HepG2 (cell line): ENCODE results near the gene CRYAA. TPM values are rescaled to one million over a fixed set of nuclear protein-coding genes. Genes with fewer than 3 reads are reported as not detected.
A peak's percentile ranks its signal among the peaks of the same experiment; 100 is the strongest.

ENCODE experiments used
- ELF3 ChIP-seq: IDR thresholded peaks from 2 replicates; pipeline ENCODE4 v1.6.1; 2016; ENCODE audit warnings: missing genetic modification reagents, missing compliant biosample characterization
- KLF15 ChIP-seq: sonication (generic); formaldehyde crosslinking; IDR thresholded peaks from 2 replicates; pipeline ENCODE4 v1.8.1; 2023; ENCODE audit warnings: borderline replicate concordance, mild to moderate bottlenecking, inconsistent platforms, missing genetic modification reagents, mixed read lengths
- NR3C1 ChIP-seq: sonication (generic); formaldehyde crosslinking; IDR thresholded peaks from 2 replicates; pipeline ENCODE4 v1.4.0; 2020; ENCODE audit warnings: missing genetic modification reagents
- SPEN ChIP-seq: sonication (generic); formaldehyde crosslinking; IDR thresholded peaks from 2 replicates; pipeline ENCODE4 v1.5.1; 2020; ENCODE audit warnings: low read depth, mild to moderate bottlenecking, missing genetic modification reagents
- ZC3H4 ChIP-seq: sonication (generic); formaldehyde crosslinking; IDR thresholded peaks from 2 replicates; pipeline ENCODE4 v1.4.0; 2020; ENCODE audit warnings: missing genetic modification reagents, borderline replicate concordance
- ZFP37 ChIP-seq: sonication (generic); formaldehyde crosslinking; IDR thresholded peaks from 2 replicates; pipeline ENCODE4 v1.4.0; 2020; ENCODE audit warnings: missing genetic modification reagents, borderline replicate concordance
- ZKSCAN8 ChIP-seq: IDR thresholded peaks from 2 replicates; pipeline ENCODE4 v1.6.1; 2016; ENCODE audit warnings: borderline replicate concordance, missing genetic modification reagents, missing compliant biosample characterization
- ZNF136 ChIP-seq: sonication (generic); formaldehyde crosslinking; IDR thresholded peaks from 2 replicates; pipeline ENCODE4 v1.8.1; 2022; ENCODE audit warnings: low read depth, mild to moderate bottlenecking, moderate library complexity, missing genetic modification reagents
- ZNF235 ChIP-seq: sonication (generic); formaldehyde crosslinking; IDR thresholded peaks from 2 replicates; pipeline ENCODE4 v1.8.1; 2023; ENCODE audit warnings: mild to moderate bottlenecking, missing genetic modification reagents, borderline replicate concordance
- ZNF614 ChIP-seq: IDR thresholded peaks from 2 replicates; pipeline ENCODE4 v1.6.1; 2018; ENCODE audit warnings: missing biosample characterization, missing genetic modification reagents, inconsistent platforms, borderline replicate concordance
- ZNF788 ChIP-seq: sonication (generic); formaldehyde crosslinking; IDR thresholded peaks from 2 replicates; pipeline ENCODE4 v1.5.0; 2020; ENCODE audit warnings: mild to moderate bottlenecking, missing genetic modification reagents, borderline replicate concordance
- ZSCAN29 ChIP-seq: sonication (generic); formaldehyde crosslinking; conservative IDR thresholded peaks from 2 replicates; pipeline ENCODE4 v1.4.0; 2020; ENCODE audit warnings: mild to moderate bottlenecking, missing genetic modification reagents
- polyA plus RNA-seq, 8 experiments: library from polyadenylated mRNA; depleted of rRNA in 3 of 8; stranded (reverse) in 7 of 8; unstranded in 1 of 8; fragments of >200 nt; fragmentation: Illumina TruSeq in 4 of 8; extraction: Trizol in 4 of 8; gene quantifications; 2 replicates each; pipeline versions ENCODE4 v1.2.1 to v1.2.3, GENCODE V29; 2011 to 2016; ENCODE audit warnings: low read depth in 4 of 8, missing spikeins in 1 of 8, mixed read lengths in 1 of 8; ENCODE audit not compliant: insufficient read depth in 1 of 8
- total RNA-seq, 5 experiments: library from RNA; depleted of rRNA; stranded (reverse); fragments of >200 nt; fragmentation: Illumina TruSeq; extraction: Trizol; gene quantifications; 2 replicates each; pipeline ENCODE4 v1.2.3, GENCODE V29; 2016; ENCODE audit warnings: low read depth in 1 of 5
- TF ChIP-seq, protein P1 (sequence below): sonication (generic); formaldehyde crosslinking; IDR thresholded peaks from 2 replicates; pipeline ENCODE4 v1.4.0; 2020; ENCODE audit warnings: missing genetic modification reagents, mild to moderate bottlenecking, borderline replicate concordance
- TF ChIP-seq, protein P2 (sequence below): sonication (generic); formaldehyde crosslinking; IDR thresholded peaks from 2 replicates; pipeline ENCODE4 v1.4.0; 2020; ENCODE audit warnings: mild to moderate bottlenecking, missing genetic modification reagents
- TF ChIP-seq, protein P3 (sequence below): sonication (generic); formaldehyde crosslinking; conservative IDR thresholded peaks from 2 replicates; pipeline ENCODE4 v1.4.0; 2020; ENCODE audit warnings: missing genetic modification reagents
- TF ChIP-seq, protein P4 (sequence below): sonication (generic); formaldehyde crosslinking; conservative IDR thresholded peaks from 2 replicates; pipeline ENCODE4 v1.4.0; 2020; ENCODE audit warnings: mild to moderate bottlenecking, missing genetic modification reagents, moderate library complexity
- TF ChIP-seq, protein P5 (sequence below): sonication (generic); formaldehyde crosslinking; IDR thresholded peaks from 2 replicates; pipeline ENCODE4 v1.5.1; 2020; ENCODE audit warnings: missing genetic modification reagents, mild to moderate bottlenecking, borderline replicate concordance

CRYAA gene
- total and polyA plus RNA-seq, 2 of the 13 experiments (the other 11 are each of a cell fraction or from before 2014, with no cell fraction given), result 5.6 to 8.6 TPM

DNA sequence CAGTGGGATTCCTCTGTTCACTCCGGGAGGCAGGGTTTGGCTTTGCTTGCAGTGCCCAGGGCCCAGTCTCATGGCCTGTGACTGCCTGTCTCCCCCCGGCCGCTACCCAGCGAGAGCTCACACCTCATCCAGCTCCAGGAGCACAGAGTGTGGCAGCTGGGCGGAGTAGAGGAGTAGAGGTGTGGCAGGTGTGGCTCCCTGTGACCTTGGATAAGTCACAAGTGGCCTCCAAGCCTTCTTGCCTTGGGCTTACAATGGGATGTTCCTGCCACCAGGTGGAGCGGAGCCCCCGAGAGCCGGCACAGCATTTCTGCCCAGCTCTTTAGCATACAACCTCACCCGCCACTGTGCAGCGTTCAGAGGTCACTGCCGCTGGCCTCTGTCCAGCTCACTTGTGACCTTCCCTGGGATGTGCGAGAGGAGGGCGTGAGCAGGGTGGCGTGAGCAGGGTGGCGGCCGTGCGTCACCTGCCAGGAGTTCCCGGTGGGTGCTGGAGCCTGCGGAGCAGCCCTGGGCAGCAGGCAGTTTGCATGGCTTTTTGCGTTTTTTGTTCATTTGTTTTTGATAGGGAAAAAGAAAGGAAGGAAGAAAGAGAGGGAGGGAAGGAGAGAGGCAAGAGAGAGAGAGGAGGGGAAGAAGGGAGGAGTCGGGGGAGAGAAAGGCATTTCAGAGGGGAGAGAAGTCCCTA is 42.4 kb downstream of the CRYAA start (continued):
- TF ChIP-seq KLF15 (CRISPR knock-in tag), result no peak
- TF ChIP-seq ZSCAN29 (CRISPR knock-in tag), result peak; percentile 89
- TF ChIP-seq, protein P1, sequence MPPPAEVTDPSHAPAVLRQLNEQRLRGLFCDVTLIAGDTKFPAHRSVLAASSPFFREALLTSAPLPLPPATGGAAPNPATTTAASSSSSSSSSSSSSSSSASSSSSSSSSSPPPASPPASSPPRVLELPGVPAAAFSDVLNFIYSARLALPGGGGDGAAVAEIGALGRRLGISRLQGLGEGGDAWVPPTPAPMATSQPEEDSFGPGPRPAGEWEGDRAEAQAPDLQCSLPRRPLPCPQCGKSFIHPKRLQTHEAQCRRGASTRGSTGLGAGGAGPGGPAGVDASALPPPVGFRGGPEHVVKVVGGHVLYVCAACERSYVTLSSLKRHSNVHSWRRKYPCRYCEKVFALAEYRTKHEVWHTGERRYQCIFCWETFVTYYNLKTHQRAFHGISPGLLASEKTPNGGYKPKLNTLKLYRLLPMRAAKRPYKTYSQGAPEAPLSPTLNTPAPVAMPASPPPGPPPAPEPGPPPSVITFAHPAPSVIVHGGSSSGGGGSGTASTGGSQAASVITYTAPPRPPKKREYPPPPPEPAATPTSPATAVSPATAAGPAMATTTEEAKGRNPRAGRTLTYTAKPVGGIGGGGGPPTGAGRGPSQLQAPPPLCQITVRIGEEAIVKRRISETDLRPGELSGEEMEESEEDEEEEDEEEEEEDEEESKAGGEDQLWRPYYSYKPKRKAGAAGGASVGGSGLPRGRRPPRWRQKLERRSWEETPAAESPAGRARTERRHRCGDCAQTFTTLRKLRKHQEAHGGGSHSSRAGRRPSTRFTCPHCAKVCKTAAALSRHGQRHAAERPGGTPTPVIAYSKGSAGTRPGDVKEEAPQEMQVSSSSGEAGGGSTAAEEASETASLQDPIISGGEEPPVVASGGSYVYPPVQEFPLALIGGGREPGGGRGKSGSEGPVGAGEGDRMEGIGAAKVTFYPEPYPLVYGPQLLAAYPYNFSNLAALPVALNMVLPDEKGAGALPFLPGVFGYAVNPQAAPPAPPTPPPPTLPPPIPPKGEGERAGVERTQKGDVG (CRISPR knock-in tag), result peak; percentile 28; the same call in 1 of the 2 replicates
- TF ChIP-seq ZC3H4 (CRISPR knock-in tag), result no peak
- peak; percentile 72 for TF ChIP-seq ELF3 (CRISPR knock-in tag)
- peak; percentile 49; the same call in 1 of the 2 replicates for TF ChIP-seq ZKSCAN8 (CRISPR knock-in tag)
- peak; percentile 72; the same call in 1 of the 2 replicates for TF ChIP-seq ZNF614
- TF ChIP-seq, protein P2, sequence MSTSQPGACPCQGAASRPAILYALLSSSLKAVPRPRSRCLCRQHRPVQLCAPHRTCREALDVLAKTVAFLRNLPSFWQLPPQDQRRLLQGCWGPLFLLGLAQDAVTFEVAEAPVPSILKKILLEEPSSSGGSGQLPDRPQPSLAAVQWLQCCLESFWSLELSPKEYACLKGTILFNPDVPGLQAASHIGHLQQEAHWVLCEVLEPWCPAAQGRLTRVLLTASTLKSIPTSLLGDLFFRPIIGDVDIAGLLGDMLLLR (CRISPR knock-in tag), result 0 out of 2 replicates have a peak, but pooled peaks have one; percentile 47
- peak; percentile 45; the same call in 1 of the 2 replicates for TF ChIP-seq SPEN (CRISPR knock-in tag)
- TF ChIP-seq ZNF136, result no peak
- no peak for TF ChIP-seq NR3C1 (CRISPR knock-in tag)
- TF ChIP-seq, protein P3, sequence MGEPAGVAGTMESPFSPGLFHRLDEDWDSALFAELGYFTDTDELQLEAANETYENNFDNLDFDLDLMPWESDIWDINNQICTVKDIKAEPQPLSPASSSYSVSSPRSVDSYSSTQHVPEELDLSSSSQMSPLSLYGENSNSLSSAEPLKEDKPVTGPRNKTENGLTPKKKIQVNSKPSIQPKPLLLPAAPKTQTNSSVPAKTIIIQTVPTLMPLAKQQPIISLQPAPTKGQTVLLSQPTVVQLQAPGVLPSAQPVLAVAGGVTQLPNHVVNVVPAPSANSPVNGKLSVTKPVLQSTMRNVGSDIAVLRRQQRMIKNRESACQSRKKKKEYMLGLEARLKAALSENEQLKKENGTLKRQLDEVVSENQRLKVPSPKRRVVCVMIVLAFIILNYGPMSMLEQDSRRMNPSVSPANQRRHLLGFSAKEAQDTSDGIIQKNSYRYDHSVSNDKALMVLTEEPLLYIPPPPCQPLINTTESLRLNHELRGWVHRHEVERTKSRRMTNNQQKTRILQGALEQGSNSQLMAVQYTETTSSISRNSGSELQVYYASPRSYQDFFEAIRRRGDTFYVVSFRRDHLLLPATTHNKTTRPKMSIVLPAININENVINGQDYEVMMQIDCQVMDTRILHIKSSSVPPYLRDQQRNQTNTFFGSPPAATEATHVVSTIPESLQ, result 0 out of 2 replicates have a peak, but pooled peaks have one; percentile 65
- peak; percentile 71; the same call in 1 of the 2 replicates for TF ChIP-seq ZNF788 (CRISPR knock-in tag)
- TF ChIP-seq ZFP37 (CRISPR knock-in tag), result no peak
- TF ChIP-seq, protein P4, sequence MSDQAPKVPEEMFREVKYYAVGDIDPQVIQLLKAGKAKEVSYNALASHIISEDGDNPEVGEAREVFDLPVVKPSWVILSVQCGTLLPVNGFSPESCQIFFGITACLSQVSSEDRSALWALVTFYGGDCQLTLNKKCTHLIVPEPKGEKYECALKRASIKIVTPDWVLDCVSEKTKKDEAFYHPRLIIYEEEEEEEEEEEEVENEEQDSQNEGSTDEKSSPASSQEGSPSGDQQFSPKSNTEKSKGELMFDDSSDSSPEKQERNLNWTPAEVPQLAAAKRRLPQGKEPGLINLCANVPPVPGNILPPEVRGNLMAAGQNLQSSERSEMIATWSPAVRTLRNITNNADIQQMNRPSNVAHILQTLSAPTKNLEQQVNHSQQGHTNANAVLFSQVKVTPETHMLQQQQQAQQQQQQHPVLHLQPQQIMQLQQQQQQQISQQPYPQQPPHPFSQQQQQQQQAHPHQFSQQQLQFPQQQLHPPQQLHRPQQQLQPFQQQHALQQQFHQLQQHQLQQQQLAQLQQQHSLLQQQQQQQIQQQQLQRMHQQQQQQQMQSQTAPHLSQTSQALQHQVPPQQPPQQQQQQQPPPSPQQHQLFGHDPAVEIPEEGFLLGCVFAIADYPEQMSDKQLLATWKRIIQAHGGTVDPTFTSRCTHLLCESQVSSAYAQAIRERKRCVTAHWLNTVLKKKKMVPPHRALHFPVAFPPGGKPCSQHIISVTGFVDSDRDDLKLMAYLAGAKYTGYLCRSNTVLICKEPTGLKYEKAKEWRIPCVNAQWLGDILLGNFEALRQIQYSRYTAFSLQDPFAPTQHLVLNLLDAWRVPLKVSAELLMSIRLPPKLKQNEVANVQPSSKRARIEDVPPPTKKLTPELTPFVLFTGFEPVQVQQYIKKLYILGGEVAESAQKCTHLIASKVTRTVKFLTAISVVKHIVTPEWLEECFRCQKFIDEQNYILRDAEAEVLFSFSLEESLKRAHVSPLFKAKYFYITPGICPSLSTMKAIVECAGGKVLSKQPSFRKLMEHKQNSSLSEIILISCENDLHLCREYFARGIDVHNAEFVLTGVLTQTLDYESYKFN, result peak; percentile 82
- 0 out of 2 replicates have a peak, but pooled peaks have one; percentile 83 for TF ChIP-seq ZNF235 (CRISPR knock-in tag)
- TF ChIP-seq, protein P5, sequence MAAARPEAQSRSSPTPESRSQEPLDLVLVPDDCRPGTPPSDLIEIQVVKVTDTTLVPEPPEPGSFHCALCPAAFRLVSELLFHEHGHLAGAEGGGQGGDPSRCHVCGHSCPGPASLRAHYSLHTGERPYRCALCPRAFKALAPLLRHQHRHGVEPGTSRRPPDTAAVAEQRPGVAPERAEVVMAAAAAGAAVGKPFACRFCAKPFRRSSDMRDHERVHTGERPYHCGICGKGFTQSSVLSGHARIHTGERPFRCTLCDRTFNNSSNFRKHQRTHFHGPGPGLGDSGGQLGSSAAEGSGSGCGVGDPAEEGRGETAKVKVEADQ (CRISPR knock-in tag), result no peak
